ENCODE results near the gene CCDC70.

CCDC70 gene

DNA sequence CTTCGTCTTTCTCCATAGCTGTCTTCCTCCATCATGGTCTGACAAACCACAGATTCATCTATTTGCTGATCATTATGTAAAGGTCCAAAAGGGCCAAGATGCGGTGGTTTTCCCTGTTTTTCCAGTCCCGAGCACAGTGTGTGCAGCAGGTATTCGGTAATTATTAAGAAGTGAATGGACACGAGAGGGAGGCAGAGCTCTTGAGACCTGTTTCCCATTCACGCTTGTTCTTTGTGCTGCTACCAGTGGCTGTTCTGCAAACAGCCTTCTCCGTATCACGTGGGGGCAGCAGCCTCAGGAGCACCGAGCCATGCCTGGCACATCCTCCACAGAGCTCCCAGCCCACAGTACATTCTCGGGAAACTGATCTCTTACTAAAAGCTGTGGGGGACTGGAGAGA, 50.3 kb downstream of the CCDC70 start:
- no peak for DNase-seq

DNA sequence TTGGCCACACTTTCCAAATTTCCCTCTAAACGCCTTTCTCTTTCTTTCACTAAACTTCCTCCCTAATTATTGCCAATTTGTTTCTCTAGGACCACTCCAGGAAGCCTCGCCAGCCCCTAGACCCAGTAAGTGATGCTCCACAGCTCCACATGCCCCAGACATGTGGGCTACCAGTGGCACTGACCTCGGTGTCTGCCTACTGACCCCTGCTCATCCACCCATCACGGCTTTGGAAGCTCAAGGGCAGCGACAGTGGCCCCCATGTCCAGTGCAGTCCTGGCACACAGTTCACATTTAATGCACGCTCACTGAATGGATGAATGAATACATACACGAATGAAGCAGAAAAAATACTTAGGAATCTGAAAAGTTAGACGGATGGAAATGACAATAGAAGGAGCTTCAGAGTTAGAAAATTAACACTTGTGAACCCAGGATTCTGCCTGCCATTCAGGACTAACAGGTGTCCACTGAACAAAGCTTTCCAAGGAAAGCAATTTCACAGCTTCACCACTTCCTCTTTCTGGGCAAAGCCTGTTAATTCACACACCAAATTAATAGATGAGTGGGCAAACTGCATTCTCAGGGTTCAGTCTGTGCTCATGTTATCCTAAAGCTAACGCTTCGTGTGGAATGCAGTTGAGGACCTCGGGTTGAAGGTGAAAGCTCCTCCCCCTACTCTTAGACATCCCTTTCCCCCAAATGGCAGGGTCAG, 50.9 kb downstream of the CCDC70 start:
- no peak for DNase-seq

DNA sequence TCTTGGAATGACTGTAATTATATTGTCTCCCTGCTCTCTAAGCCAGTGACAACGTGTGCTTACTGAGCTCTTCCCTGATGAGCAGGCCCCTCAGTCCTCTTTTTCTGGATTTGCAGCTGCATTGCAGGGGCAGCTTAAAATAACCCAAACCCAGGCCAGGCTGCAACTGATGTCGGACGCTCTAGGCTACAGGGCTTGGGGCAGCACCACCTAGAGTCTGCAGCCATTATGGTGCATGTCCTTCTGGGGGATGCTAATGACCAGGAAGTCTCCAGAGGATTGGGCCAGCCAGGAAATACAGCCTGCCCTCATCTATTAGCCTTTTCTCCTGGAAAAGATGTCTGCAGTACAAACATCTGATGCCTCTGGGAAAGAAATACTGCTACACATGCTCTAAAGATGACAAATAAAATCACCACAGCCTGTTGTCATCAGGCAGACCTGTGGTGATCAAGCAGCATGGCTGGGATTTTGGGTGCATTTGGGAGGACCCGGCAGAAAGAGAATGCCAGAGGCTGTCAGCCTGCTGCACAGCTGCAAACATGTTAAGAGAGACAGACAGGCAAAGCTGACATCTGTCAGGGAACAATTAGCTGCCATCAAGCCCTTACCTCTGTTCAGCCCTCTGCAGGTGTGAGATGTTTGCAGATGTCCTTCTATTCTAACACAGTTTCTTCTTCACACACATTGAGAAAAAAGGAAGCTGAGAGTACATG, 51.8 kb downstream of the CCDC70 start:
- no peak for DNase-seq

DNA sequence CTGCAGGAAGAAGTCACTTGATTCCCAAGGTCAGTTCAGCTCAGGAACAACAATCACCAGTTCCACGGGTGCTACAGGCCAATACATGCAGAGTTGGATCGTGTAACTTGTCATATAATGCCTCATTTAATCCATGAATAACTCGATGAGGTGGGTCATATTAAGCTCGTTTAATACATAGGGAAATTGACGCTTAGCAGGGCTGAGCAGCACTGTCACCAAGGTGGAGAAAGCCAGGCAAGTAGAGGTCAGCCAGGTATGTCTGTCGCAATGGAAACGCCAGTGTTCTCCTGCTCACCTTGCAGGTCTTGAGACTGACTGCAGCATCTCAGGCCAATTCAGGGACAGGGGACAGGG, 52.3 kb downstream of the CCDC70 start:
- no peak for DNase-seq
